H9 (cell line): ENCODE results near the gene FBXO31. TPM values are rescaled to one million over a fixed set of nuclear protein-coding genes. Genes with fewer than 3 reads are reported as not detected.

Experiments
- DNase-seq: peaks from one replicate; pipeline ENCODE4 v3.0.0-alpha.2; 2017
- H2AFZ ChIP-seq: one replicate; pipeline ENCODE4 v1.6.1; 2013; ENCODE audit warnings: mild to moderate bottlenecking, low read length, control low read depth, moderate library complexity
- H2AK5ac ChIP-seq: 2 replicates; pipeline ENCODE4 v1.6.1; 2013; ENCODE audit warnings: low read length, control low read depth, mixed read lengths; ENCODE audit not compliant: insufficient read length
- H2BK120ac ChIP-seq: one replicate; pipeline ENCODE4 v1.6.1; 2013; ENCODE audit warnings: low read depth, mild to moderate bottlenecking, low read length, control low read depth, inconsistent platforms; ENCODE audit not compliant: poor library complexity, severe bottlenecking
- H2BK12ac ChIP-seq: 2 replicates; pipeline ENCODE4 v1.6.1; 2013; ENCODE audit warnings: low read length, control low read depth, mixed read lengths, low read depth; ENCODE audit not compliant: insufficient read length
- H2BK15ac ChIP-seq: 2 replicates; pipeline ENCODE4 v1.6.1; 2013; ENCODE audit warnings: low read depth, low read length, control low read depth
- H2BK20ac ChIP-seq: one replicate; pipeline ENCODE4 v1.6.1; 2013; ENCODE audit warnings: low read depth, mild to moderate bottlenecking, low read length, control low read depth, inconsistent platforms; ENCODE audit not compliant: poor library complexity, severe bottlenecking
- H2BK5ac ChIP-seq: 2 replicates; pipeline ENCODE4 v1.6.1; 2013; ENCODE audit warnings: low read length, control low read depth, mixed read lengths; ENCODE audit not compliant: insufficient read length
- H3K14ac ChIP-seq: 2 replicates; pipeline ENCODE4 v1.6.1; 2013; ENCODE audit warnings: low read length, control low read depth; ENCODE audit not compliant: insufficient read depth
- H3K18ac ChIP-seq: 2 replicates; pipeline ENCODE4 v1.6.1; 2013; ENCODE audit warnings: low read depth, mild to moderate bottlenecking, mixed read lengths, low read length, control low read depth; ENCODE audit not compliant: insufficient read length
- H3K23ac ChIP-seq: 2 replicates; pipeline ENCODE4 v1.6.1; 2013; ENCODE audit warnings: low read length, control low read depth, mixed read lengths, low read depth; ENCODE audit not compliant: insufficient read length
- H3K23me2 ChIP-seq: 2 replicates; pipeline ENCODE4 v1.6.1; 2013; ENCODE audit warnings: low read depth, mild to moderate bottlenecking, mixed read lengths, low read length, control low read depth; ENCODE audit not compliant: insufficient read length, poor library complexity, severe bottlenecking
- H3K27ac ChIP-seq: 2 replicates; pipeline ENCODE4 v1.5.1; 2013; ENCODE audit warnings: low read length, control low read depth, mixed read lengths, low read depth; ENCODE audit not compliant: insufficient read length
- H3K27me3 ChIP-seq: 2 replicates; pipeline ENCODE4 v1.6.1; 2013; ENCODE audit warnings: low read length, control low read depth, inconsistent platforms; ENCODE audit not compliant: insufficient read depth
- H3K4ac ChIP-seq: 2 replicates; pipeline ENCODE4 v1.6.1; 2013; ENCODE audit warnings: low read depth, mild to moderate bottlenecking, control low read depth, inconsistent platforms, low read length, moderate library complexity
- H3K4me1 ChIP-seq: 2 replicates; pipeline ENCODE4 v1.6.1; 2013; ENCODE audit warnings: low read length, control low read depth, inconsistent platforms; ENCODE audit not compliant: insufficient read depth
- H3K4me2 ChIP-seq: 2 replicates; pipeline ENCODE4 v1.6.1; 2013; ENCODE audit warnings: low read length, control low read depth, mixed read lengths; ENCODE audit not compliant: insufficient read length, insufficient read depth
- H3K56ac ChIP-seq: 2 replicates; pipeline ENCODE4 v1.6.1; 2013; ENCODE audit warnings: low read depth, mild to moderate bottlenecking, mixed read lengths, low read length, control low read depth; ENCODE audit not compliant: insufficient read length
- H3K79me1 ChIP-seq: 2 replicates; pipeline ENCODE4 v1.6.1; 2013; ENCODE audit warnings: low read depth, mild to moderate bottlenecking, moderate library complexity, low read length, control low read depth, inconsistent platforms; ENCODE audit not compliant: insufficient read depth, poor library complexity, severe bottlenecking
- H3K79me2 ChIP-seq: 2 replicates; pipeline ENCODE4 v1.6.1; 2013; ENCODE audit warnings: low read length, control low read depth, inconsistent platforms; ENCODE audit not compliant: insufficient read depth
- H3K9ac ChIP-seq: 2 replicates; pipeline ENCODE4 v1.6.1; 2013; ENCODE audit warnings: low read length, control low read depth, mixed read lengths; ENCODE audit not compliant: insufficient read length; ENCODE audit errors: extremely low read depth
- H3K9me3 ChIP-seq: one replicate; pipeline ENCODE4 v1.6.1; 2013; ENCODE audit warnings: low read depth, low read length, inconsistent platforms; ENCODE audit not compliant: control insufficient read depth
- H3T11ph ChIP-seq: one replicate; pipeline ENCODE4 v1.6.1; 2013; ENCODE audit warnings: mild to moderate bottlenecking, low read length, control low read depth, inconsistent platforms
- H4K20me1 ChIP-seq: one replicate; pipeline ENCODE4 v1.6.1; 2013; ENCODE audit not compliant: control insufficient read depth, insufficient read length, insufficient read depth
- H4K5ac ChIP-seq: 2 replicates; pipeline ENCODE4 v1.6.1; 2013; ENCODE audit warnings: low read depth, mild to moderate bottlenecking, mixed read lengths, low read length, control low read depth; ENCODE audit not compliant: insufficient read length
- H4K8ac ChIP-seq: replicated peaks from 2 replicates; pipeline ENCODE4 v1.6.1; 2013; ENCODE audit warnings: low read length, control low read depth, mixed read lengths, low read depth; ENCODE audit not compliant: insufficient read length
- H4K91ac ChIP-seq: 2 replicates; pipeline ENCODE4 v1.6.1; 2013; ENCODE audit warnings: low read depth, mild to moderate bottlenecking, moderate library complexity, mixed read lengths, low read length, control low read depth; ENCODE audit not compliant: insufficient read length
- H3K27ac Mint-ChIP-seq, 3 experiments: 2 replicates in 2 of 3; 3 replicates in 1 of 3; pipeline ENCODE4 v1.8.0; 2020 to 2021; ENCODE audit warnings: mixed read lengths in 3 of 3, mild to moderate bottlenecking in 1 of 3, moderate library complexity in 1 of 3
- H3K27me3 Mint-ChIP-seq: 2 replicates; pipeline ENCODE4 v1.8.0; 2021; ENCODE audit warnings: low read depth, mild to moderate bottlenecking, moderate library complexity, mixed read lengths
- H3K36me3 Mint-ChIP-seq, 3 experiments: 2 replicates in 2 of 3; 3 replicates in 1 of 3; pipeline ENCODE4 v1.8.0; 2020 to 2021; ENCODE audit warnings: low read depth in 3 of 3, mixed read lengths in 3 of 3; ENCODE audit not compliant: insufficient read depth in 1 of 3
- H3K4me1 Mint-ChIP-seq, 2 experiments: 2 replicates each; pipeline ENCODE4 v1.8.0; 2020; ENCODE audit warnings: mixed read lengths in 2 of 2
- H3K4me3 Mint-ChIP-seq, 2 experiments: 2 replicates in 1 of 2; 3 replicates in 1 of 2; pipeline ENCODE4 v1.8.0; 2020 to 2021; ENCODE audit warnings: mild to moderate bottlenecking in 2 of 2, mixed read lengths in 2 of 2, moderate library complexity in 1 of 2
- H3K9me3 Mint-ChIP-seq, 2 experiments: 2 replicates in 1 of 2; 3 replicates in 1 of 2; pipeline ENCODE4 v1.8.0; 2020; ENCODE audit warnings: mild to moderate bottlenecking in 2 of 2, mixed read lengths in 2 of 2, moderate library complexity in 1 of 2
- WGBS: extraction: QIAGEN DNeasy Blood & Tissue Kit; methylation state at CpG from one replicate; pipeline ENCODE4 v1.1.7; 2013; ENCODE audit warnings: missing lambda C conversion rate, low lambda C conversion rate, mixed read lengths; ENCODE audit not compliant: insufficient read length; ENCODE audit errors: extremely low coverage; 5-methylcytosine and 5-hydroxymethylcytosine counted together
- total RNA-seq: library from RNA; stranded (reverse); gene quantifications from 2 replicates; pipeline ENCODE4 v1.2.1, GENCODE V29; 2021
- TF ChIP-seq, protein P1 (sequence below): fragments of 200-600 bp; sonication (generic); conservative IDR thresholded peaks from 3 replicates; pipeline ENCODE4 v1.8.0; 2021; ENCODE audit warnings: antibody characterized with exemption, mild to moderate bottlenecking

FBXO31 gene
- total RNA-seq, 1 experiment from 2014 or later: 24.2 TPM

DNA sequence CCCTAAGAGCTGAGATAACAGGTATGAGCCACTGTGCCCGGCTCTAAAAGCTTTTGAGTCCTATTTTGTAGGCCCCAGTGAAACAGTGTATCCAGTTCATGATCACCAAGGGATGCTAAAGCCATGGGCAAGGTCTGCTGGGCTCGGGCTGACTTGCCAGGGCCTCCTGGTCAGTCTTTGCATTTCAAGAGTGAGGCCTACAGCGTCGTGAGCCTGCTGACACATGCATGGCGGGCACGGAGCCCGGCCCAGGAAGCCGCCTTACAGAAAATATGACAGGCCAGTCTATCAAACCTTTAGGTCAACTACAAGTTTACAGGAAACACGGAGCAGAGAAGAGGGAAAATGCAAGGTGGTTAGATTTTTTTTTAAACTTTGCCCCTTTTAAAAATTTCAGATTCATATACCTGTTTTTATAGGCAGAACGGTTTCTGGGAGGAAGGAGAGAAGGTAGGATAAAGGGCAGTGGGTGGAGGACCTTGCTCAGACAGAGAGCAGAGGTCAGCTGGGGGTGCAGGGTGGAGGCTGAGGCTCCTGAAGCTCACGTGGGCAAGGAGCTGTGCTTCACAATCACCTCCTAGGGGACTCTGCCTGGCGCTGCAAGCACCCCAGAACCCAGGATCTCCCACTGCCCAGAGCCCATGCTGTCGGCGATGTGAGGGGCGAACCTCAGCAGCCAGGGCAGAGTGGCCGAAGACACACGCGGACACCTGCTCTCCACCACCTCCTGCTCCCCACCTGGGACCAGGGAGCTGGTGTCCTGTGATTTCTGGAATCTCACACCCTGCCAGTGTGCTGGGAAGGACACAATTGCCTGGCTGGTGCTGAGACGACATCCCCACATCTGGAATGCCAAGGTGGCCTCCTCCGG is 87.7 kb downstream of the FBXO31 start:
- Mint-ChIP-seq H3K4me3 (no peak overlapping the region), H3K27me3 (peaks cover 5% of the 10 kb centered on the region; the same call in 1 of the 2 replicates), H3K36me3 (peaks cover 7 to 11% (median 11%) of the 10 kb centered on the region in 3 experiments; a peak in 6 of 7 replicates), H3K9me3 (peaks cover 0 to 3% of the 10 kb centered on the region in 2 experiments; a peak in 2 of 5 replicates), H3K27ac (peak overlapping the region in 1 of 3 experiments; percentile 58; a peak in 1 of 7 replicates), H3K4me1 (peaks cover 3 to 5% of the 10 kb centered on the region in 2 experiments; a peak in 3 of 4 replicates)
- H3K23ac ChIP-seq: no peak overlapping the region
- no peak overlapping the region; the same call in 1 of the 2 replicates for H3K14ac ChIP-seq
- no peak overlapping the region for H2AK5ac ChIP-seq
- no peaks in the 10 kb centered on the region for H3K79me2 ChIP-seq
- no peaks in the 10 kb centered on the region for H3K23me2 ChIP-seq
- no peaks in the 10 kb centered on the region for H3K27me3 ChIP-seq
- H4K20me1 ChIP-seq: peaks cover 3% of the 10 kb centered on the region
- H2BK5ac ChIP-seq: no peak overlapping the region
- H4K8ac ChIP-seq: no peak overlapping the region
- H3K9ac ChIP-seq: no peak overlapping the region
- no peak overlapping the region for H2BK12ac ChIP-seq
- no peaks in the 10 kb centered on the region for H3K4me1 ChIP-seq
- H3K79me1 ChIP-seq: no peaks in the 10 kb centered on the region
- H3K56ac ChIP-seq: no peak overlapping the region
- TF ChIP-seq, protein P1, sequence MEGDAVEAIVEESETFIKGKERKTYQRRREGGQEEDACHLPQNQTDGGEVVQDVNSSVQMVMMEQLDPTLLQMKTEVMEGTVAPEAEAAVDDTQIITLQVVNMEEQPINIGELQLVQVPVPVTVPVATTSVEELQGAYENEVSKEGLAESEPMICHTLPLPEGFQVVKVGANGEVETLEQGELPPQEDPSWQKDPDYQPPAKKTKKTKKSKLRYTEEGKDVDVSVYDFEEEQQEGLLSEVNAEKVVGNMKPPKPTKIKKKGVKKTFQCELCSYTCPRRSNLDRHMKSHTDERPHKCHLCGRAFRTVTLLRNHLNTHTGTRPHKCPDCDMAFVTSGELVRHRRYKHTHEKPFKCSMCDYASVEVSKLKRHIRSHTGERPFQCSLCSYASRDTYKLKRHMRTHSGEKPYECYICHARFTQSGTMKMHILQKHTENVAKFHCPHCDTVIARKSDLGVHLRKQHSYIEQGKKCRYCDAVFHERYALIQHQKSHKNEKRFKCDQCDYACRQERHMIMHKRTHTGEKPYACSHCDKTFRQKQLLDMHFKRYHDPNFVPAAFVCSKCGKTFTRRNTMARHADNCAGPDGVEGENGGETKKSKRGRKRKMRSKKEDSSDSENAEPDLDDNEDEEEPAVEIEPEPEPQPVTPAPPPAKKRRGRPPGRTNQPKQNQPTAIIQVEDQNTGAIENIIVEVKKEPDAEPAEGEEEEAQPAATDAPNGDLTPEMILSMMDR: no peak
- no peak overlapping the region for H4K5ac ChIP-seq
- no peak overlapping the region for H3K4ac ChIP-seq
- no peak overlapping the region for H2BK20ac ChIP-seq
- DNase-seq: no peak
- H3K4me2 ChIP-seq: no peak overlapping the region
- no CpG with 5 or more reads among the region's 20 CpGs for WGBS
- no peak overlapping the region for H2AFZ ChIP-seq
- H2BK15ac ChIP-seq: no peak overlapping the region
- no peak overlapping the region for H2BK120ac ChIP-seq
- H3K27ac ChIP-seq: no peak overlapping the region
- no peak overlapping the region for H4K91ac ChIP-seq
- no peak overlapping the region for H3T11ph ChIP-seq
- no peak overlapping the region for H3K18ac ChIP-seq
- peaks cover 9% of the 10 kb centered on the region for H3K9me3 ChIP-seq
